HG03045 (cell line): ENCODE results near the gene PPP2R5B.

Source experiments
- ATAC-seq: cut with Tn5 transposase; IDR thresholded peaks from one replicate; pipeline ENCODE4 v1.9.1; 2021; ENCODE audit warnings: mild to moderate bottlenecking, moderate library complexity; ENCODE audit not compliant: unreplicated experiment

PPP2R5B gene

DNA sequence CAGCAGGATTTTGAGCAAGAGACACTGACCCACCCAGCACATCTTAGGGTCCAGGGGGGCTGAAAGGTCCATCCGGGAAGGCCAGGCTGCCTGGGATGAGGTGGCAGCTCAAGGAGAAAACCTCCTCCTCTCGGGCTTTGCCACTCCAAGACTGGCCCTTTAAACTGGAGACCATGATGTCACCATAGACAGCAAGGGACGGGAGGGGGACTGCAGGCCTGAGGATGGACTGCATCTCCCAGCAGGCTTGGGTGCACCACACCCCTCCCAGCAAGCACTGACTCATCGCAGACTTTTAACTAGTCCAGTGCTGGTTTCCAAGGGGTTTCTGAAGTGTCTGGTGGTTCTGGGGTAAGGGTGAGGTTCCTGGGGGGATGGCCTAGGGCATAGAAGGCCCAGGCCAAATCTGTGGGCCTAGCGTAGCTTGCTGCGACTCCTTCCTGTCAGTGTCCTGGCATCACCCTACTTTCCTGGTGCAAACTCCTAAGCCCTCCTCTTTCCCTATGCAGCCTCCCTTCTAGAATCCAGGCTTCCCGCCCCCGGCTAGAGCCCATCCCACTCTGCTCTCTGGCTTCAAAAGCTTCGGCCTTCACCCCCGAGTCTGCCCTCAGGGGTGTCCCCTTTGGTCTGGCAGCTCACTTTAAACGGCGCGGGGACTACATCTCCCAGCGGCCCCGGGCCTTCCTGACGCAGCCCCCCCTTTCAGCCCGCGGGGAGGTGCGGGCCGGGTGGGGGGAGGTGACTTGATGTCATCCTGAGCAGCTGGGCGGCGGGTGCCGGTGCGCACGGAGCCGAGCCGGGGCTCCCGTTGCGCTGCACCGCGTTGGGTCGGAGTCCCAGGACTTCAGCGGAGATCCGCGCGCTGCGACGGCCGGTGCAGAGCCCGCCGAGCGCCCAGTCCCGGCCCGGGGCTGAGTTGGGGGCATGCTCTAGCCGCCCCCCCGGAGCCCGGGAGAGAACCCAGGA is at the start of gene PPP2R5B:
PPP2R5B (plus strand) TSS at position 746 of the 966 bp plus-strand sequence. CDS start 1,046 bp downstream, outside the sequence.
- ATAC-seq: peak; percentile 86

DNA sequence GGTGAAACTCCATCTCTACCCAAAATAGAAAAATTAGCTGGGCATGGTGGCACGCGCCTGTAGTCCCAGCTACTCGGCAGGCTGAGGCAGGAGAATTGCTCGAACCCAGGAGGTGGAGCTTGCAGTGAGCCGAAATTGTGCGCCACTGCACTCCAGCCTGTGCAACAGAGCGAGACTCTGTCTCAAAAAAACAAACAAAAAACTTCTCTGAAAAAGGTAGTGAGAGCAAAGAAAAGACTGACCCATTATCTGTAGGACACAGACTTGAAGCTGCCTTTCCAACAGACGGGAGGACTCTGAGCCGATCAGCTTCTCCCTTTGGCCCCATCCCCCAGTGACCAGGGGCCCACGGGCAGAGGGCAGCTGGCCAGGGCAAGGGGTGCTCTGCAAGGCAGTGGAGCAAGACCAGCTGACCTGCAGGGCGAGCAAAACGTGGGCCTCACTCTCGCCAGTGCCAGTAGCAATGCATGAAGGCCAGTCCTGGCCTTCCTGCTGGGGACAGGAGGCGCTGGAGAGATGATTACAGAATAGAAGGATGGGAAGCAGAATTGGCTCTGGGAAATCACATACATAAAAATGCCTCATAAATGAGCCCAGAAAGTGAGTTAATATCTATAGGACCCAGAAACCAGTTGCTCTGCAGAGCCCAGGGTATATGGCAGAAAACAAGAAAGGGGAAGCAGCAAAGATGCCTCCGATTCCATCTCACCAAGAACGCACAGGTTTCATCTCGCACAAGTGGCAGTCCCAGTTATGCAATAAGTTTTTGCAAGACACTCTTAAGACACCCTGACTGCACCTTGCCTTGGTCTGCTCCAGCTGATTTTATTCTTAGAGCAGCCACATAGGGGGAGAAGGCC is 48.9 kb upstream of the PPP2R5B start:
- ATAC-seq: no peak

DNA sequence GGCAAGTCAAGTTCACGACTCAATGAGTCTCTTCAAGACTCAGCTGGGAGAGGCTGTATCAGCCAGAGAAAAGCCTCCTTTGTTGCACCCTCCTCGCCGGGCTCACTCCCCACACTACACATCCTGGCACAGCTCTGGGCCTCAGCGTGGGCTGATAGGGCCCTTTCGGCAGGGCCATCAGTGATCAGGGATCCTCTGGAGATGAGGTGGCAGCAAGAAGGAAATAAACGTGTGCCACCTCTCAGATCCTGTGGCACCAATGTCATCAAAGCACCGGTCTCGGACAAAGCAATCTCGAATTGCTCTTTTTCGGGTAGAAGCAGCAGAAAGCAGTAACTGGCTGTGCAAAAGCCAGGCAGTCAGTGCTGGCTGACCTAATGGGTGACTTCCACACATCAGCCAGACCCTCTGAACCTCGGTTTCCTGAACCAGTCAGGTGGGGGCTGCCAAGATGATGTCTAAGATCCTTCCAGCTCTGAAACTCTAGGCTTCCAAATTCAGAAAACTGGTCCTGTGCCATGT is 48.2 kb upstream of the PPP2R5B start:
- ATAC-seq: no peak

DNA sequence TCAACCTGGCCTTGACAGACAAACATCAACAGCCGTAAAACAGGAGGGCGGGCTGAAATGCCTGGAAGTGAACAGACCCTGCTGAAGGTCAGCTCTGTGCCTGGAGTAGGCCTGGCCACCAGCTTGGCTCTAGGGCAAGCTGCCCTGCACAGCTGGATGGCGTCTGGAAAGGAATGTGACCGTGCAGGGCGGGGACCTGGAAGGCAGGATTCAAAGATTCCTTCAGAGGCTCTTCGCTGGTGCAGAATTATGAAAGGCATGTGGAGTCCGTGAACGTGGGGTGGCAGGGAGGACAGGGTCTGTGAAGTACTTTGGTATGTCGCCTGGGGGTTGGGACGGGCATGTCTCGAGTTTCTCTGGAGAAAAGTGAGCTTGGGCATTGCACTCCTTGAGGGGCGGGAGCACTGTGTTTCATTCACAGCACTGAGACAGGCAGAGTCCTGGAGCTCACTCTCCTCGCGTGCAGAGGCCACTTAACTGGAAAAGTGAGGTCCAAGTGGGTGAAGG is 47.6 kb upstream of the PPP2R5B start:
- ATAC-seq: no peak

DNA sequence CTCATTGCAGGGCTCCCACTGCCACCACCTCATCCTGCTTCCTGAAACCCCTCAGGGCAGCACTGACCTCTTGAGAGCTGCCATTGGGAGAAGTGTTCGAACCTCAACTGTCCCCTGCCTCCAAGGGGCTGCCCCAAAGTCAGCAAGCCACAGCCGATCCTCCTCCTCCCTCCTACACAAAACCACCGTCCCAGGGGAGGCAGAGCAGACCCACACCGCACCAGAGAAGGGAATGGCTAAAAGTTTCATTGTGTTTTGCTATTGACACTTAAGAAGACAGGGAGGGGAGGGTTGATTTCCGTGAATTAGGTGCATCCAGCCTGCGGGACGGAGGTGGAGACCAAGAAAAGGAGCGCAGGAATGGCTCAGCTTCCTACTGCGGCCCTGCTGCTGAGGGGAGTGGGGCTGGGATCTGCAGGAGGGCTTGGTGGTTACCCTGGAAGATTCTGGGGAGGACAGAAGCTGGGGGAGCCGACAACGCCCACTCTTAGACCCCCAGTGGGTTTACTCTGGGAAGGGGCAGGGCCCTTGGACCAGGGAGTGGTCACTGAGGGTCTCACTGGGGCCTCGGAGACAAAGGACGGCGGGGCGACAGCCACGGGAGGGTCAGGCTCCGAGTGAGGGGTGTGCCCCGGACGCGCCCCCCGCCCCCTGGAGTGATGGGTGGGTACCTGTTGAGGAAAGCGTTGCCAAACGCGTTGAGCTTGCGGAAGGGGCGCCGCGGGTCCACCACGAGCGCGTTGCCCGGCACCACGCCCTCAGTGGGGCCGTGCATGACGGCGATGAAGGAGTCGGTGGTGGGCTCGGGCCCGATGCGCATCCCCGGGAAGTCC is 46.9 kb upstream of the PPP2R5B start:
- peak; percentile 1 for ATAC-seq

DNA sequence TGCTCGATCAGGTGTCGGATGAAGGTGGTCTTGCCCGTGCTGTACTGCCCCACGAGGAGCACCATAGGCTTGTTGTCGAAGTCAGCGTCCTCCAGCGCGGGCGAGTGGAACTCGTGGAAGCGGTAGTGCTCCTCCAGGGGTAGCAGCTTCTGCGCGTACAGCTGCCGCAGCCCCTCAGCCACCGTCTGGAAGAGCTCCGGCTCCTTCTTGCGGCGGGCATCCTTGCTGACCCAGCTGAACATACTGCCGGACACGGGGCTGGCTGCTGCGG is 46.3 kb upstream of the PPP2R5B start:
- peak; percentile 19 for ATAC-seq

DNA sequence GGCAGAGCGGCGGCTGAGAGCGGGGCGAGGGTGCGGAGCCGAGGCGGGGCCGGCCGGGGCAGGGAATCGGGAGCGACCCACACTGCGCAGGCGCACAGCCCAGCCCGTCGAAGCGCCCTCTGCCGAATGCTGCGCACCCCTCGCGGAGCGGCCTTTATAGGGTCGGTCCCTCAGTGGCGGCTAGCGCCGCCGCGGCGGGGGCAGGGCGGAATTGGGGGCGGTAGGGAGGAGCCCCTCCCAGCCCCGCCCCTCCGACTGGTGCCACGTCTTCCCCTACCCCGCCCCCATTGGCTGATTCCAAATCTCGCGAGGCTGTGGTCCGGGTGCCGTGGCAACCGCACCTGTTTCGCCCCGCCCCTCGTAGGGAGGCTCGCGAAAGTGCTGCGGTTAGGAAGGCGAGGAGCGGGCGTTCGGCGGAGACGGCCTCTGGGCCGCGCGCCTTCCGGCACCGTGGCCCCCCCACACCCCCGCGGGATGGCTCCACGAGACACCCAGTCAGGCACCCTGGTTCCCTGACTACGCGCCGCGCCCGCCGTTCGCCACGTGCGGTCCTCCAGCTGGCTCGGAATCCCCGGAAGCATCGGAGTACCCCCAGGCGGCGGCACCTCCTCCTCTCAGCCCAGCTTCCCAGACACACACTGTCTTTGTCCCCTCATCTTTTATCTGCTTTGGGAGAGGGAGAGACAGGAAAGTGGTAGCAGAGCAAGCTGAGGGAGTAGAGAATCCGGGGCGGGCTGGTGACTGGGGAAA is 45.8 kb upstream of the PPP2R5B start, which contains the start of gene EHD1:
EHD1 (minus strand) TSS at position 128 of the 750 bp plus-strand sequence. CDS start 157 bp downstream, outside the sequence.
- ATAC-seq: peak; percentile 71

DNA sequence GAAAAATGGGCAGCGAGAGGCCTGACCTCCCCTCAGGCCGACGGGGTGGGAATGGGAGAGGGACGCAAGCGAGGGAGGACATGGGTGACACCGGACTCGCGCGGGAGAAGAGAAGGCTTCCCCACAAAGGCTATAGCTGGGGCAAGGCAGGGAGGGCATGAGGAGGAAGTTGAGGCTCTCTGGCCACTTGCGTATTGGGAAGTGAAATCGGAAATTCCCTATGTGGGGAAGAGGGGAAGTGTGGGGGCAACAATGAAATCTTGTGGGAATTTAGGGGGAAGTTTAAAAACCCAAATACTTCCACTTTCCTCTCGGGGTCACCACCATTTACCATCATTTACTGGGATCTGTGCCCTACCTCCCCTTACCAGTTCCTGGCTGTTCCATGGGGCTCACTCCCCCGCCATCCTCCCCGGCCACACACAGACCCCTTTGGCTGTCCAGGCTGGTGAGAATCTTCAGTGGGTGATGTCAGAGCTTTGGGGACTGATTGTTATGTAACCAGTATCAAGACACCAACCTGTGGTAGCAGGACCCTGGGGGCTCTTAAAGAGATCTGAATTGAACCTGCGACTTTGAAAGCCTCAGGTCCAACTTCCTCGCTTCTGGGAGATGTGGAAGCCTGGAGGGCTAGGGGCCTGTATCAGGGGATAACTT is 45.1 kb upstream of the PPP2R5B start:
- no peak for ATAC-seq

DNA sequence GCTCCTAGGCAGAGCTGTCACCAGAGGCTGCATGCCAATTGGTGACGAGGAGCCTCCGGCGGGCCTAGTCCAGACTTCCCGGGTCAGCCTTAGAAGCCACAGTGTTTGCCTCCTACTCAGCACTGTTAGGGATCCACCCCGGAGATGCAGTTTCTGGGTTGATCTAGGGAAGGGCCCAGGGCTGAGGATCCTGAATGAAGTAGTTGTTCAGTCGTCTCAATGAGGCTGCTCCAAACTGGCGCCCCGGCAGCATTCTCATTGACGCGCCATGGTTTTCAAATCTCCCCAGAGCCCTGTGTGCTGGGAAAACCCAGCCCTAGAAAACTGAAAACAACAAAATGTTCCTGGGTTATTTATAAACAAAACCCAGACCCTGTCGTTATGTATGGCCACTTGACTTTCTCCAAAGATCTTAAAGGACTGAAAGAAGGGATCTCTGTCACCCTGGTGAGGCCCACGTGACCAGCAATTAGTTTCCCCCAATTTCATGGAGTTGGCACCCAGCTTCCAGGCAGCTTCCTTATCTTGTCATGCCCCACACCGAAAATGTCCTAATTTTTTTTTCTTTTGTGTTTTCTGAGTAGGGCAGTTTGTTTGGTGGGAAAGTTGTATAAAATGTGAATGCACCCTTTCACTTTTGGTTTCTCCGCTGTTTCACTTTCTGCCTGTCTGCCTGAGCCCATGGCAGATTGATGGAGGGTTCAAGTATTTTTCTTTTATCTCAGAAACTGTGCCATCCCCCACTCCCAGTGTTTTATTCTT is 44.1 kb upstream of the PPP2R5B start:
- ATAC-seq: no peak

DNA sequence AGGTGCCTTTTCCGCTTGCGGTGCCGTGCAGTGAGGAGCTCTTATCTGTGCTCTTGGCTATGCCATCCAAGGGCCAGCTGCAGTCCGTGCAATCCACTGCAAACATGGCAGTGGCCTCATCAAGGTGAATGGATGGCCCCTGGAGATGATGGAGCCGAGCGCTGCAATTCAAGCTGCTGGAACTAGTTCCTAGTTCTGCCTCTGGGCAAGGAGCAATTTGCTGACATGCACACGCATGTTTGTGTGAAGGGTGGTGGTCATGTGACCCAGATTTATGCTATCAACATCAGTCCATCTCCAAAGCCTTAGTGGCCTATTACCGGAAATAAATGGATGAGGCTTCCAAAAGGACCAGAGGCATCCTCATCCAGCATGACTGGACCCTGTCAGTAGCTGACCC is 43.0 kb upstream of the PPP2R5B start:
- no peak for ATAC-seq

DNA sequence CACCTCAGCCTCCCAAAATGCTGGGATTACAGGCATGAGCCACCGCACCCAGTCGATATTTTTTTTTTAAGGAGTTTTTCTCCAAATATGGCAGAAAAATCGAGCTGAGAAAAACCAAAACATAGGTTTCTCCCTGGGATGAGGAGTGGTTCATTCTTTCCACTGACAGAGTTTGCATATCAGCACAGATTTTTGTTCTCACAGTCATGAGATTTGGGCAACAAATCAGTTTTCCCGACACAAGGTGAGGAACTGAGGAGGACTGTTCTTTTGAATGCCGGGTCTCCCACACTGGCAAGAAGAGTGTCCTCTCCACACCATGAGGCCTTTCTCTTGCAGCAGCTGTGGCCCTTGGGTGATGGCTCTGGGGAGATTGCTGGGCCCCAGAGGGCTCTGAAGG is 42.2 kb upstream of the PPP2R5B start:
- ATAC-seq: no peak

DNA sequence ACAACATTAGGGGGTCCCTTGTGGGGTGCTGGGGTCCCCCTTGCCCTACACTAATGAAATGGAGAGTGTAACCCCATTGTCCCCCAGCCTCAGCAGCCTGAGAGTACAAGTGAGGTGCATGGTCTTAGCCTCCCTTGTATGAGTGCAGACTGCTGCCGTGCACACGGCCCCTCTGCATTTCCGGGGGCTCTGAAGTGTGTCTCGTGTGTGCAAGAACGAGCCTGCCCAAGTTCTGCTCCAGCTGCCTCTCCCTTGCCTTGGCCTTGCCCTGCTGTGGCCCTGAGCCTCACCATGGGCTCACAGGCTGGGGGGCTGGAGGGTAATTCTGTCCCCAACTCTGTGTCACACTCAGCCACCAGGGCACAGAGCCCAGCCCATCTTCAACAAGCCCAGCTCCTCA is 40.9 kb upstream of the PPP2R5B start:
- ATAC-seq: no peak

DNA sequence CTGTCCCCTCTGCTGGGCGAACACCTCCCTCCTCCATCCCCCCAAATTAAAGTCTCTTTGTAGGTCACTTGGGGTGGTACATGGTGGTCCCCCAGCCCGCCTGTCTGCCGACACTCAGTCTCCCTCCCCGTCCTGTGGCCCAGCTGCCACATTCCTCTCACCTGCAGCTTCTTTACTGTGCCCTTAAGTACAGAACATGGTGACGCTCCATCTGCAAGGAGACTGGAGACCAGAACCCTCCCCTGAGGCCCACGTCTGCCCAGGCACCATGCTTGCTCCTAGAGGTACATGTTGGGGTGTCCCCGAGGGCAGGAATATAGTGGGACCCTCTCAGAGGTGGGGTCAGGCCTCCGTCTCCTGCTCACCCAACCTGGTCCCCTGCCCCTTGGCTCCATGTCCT is 40.5 kb upstream of the PPP2R5B start:
- no peak for ATAC-seq

DNA sequence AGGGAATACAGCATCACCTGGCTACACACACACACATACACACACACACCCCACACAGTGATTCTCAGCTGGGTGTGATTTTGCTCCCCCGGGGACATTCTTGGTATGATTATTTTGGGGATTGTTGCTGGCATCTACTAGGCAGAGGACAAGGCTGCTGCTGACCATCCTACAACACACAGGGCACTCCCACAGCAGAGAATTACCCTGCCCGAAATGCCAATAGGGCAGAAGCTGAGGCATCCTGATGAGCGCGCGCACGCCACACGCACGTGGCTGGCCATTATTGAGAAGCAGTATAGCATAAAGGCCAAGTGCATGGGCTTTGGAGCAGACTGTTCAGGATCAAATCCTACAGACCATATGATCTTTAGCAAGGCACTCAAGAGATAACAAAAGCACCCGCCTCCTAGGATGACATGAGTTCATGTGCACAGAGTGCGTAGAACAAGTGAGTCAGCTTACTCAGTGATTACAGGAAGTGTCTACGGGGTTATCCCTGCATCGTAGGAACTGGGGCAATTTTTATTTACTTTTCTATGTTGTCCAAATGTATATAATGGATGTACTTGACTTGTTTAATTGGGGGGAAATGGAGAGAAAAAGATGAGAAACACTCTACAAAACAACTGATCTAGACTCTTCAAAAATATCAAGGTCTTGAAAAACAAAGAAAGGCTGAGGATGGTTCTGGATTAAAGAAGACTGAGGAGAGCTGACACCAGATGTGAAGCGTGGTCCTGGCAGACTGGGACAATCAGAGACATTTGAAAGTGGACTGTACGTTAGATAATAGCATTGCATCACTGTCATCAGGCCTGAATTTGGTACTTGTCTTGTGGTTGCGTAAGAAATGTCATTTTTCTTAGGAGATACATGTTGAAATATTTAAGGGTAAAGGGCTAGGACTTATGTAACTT is 38.9 kb upstream of the PPP2R5B start:
- no peak for ATAC-seq

DNA sequence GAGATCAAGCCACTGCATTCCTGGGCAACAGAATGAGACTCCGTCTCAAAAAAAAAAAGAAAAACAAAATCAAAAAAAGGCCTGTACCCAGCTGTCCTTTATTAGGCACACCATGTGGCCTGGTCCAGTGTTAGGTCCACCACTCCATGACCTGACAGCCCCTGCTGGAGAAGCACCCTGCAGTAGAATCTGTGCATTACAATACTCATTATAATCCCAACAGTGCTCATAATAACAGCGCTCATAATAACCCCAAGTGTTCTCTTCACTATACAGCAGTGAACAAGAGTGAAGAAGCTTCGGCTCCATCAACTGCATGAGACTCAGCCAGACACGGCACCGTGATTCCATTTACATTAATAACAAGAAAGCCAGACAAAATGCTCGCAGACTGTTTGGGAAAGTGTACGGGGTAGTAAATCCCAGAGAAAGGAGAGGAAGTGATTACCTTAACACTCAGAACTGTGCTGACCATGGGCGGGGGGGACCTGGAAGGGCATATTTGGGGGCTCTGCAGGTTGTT is 37.2 kb upstream of the PPP2R5B start:
- no peak for ATAC-seq

DNA sequence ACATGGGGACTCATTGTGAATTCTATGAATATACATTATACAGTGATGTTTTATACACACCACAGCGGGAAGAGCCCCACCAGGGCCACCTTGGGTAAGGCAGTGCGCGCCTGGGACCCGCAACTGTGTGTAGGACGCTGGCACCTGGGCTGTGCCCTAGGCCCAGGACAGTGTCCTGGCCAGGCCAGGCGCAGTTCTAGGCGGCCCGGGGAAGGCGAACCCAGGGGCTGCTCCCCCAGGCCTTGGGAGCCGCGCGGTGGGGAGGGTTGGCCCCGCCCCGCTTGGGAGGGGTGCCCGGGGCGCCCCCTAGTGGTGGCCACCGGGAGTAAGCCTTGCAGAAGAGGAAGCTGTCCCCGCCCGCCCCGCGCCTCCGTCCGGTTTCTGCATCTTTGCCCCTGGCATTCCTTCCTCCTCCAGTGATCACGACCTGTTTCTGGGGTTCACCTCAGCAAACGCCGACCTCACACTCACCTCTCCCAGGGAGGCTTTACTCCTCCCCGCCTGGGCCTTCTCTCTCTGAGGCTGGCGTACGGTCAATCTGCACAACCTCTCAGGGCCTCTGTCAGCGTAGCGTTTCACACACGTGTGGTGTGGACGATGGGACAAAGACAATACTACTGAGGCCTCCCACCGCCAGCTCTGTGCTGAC is 36.6 kb upstream of the PPP2R5B start:
- ATAC-seq: peak; percentile 63

DNA sequence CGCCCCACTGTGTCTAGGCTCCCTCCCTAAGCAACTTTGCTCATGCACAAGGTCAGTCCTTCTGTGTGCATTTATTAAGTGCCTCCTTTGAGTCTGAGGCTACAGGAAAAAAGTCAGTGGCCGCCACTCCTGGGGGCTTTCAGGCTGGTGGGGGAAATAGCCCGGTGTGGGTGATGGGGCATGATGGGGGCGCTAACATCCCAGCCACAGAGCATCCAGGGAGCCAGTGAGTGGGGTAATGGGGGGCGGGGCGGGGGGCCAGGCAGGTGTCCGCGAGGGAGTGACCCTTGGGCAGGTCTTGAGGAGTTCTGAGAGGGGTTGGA is 36.1 kb upstream of the PPP2R5B start:
- no peak for ATAC-seq
